Fibroblast of villous mesenchyme (primary cell): ENCODE results near the gene NKAIN2. TPM values are rescaled to one million over a fixed set of nuclear protein-coding genes. Genes with fewer than 3 reads are reported as not detected.
"Not testable (repeated sequence)": the region's sequence is repeated elsewhere in the genome, so short reads cannot be mapped to it uniquely, and the experiment has no call there.

ENCODE experiments used
- DNase-seq: peaks from one replicate; pipeline ENCODE4 v3.0.0-alpha.2; 2010; ENCODE audit warnings: low read depth
- H3K4me3 ChIP-seq: 2 replicates; pipeline ENCODE4 v1.5.1; 2011; ENCODE audit warnings: low read depth, mild to moderate bottlenecking, low read length
- total RNA-seq: library from RNA; depleted of rRNA; stranded (reverse); fragments of >200 nt; gene quantifications from 2 replicates; pipeline ENCODE4 v1.2.3, GENCODE V29; 2012
- TF ChIP-seq, protein P1 (sequence below): IDR thresholded peaks from 2 replicates; pipeline ENCODE4 v1.5.1; 2012; ENCODE audit warnings: low read depth, mild to moderate bottlenecking, low read length; ENCODE audit not compliant: insufficient read depth

Gene NKAIN2
- total RNA-seq, 1 donor = not detected

GRCh38 chr6:123908797-123909196 lies 105.1 kb downstream of the NKAIN2 start:
- DNase-seq = no peak
- TF ChIP-seq, protein P1, sequence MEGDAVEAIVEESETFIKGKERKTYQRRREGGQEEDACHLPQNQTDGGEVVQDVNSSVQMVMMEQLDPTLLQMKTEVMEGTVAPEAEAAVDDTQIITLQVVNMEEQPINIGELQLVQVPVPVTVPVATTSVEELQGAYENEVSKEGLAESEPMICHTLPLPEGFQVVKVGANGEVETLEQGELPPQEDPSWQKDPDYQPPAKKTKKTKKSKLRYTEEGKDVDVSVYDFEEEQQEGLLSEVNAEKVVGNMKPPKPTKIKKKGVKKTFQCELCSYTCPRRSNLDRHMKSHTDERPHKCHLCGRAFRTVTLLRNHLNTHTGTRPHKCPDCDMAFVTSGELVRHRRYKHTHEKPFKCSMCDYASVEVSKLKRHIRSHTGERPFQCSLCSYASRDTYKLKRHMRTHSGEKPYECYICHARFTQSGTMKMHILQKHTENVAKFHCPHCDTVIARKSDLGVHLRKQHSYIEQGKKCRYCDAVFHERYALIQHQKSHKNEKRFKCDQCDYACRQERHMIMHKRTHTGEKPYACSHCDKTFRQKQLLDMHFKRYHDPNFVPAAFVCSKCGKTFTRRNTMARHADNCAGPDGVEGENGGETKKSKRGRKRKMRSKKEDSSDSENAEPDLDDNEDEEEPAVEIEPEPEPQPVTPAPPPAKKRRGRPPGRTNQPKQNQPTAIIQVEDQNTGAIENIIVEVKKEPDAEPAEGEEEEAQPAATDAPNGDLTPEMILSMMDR = no peak
- no peak overlapping the region for H3K4me3 ChIP-seq

GRCh38 chr6:123909989-123910388 lies 106.3 kb downstream of the NKAIN2 start:
- H3K4me3 ChIP-seq = no peak overlapping the region
- TF ChIP-seq, protein P1 = no peak
- DNase-seq = no peak

DNA sequence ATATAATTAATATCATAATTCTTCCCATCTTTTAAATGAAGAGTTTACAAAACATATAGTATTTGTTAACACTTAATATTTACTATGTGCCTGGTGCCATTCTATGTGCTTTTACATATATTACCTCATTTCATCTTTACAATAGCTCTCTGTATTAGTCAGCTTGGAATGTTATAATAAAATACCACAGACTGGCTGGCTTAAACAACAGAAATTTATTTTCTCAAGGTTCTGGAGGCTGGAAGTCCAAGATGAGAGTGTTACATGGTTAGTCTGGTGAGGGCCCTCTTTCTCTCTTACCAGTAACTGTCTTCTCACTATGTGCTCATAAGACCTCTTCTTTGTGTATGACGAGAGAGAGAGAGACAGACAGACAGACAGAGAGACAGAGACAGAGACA lies 110.2 kb downstream of the NKAIN2 start:
- no peak for DNase-seq

GRCh38 chr6:123923379-123923778 lies 119.7 kb downstream of the NKAIN2 start:
- not testable (repeated sequence) for DNase-seq, H3K4me3 ChIP-seq

More for the DNA sequence above, 110.2 kb downstream of the NKAIN2 start:
- TF ChIP-seq, protein P1 = no peak
- H3K4me3 ChIP-seq = no peak overlapping the region

- DNase-seq = no peak
- no peak overlapping the region for H3K4me3 ChIP-seq
- TF ChIP-seq, protein P1 = no peak
Measured at GRCh38 chr6:123925350-123925749, 121.7 kb downstream of the NKAIN2 start.

DNA sequence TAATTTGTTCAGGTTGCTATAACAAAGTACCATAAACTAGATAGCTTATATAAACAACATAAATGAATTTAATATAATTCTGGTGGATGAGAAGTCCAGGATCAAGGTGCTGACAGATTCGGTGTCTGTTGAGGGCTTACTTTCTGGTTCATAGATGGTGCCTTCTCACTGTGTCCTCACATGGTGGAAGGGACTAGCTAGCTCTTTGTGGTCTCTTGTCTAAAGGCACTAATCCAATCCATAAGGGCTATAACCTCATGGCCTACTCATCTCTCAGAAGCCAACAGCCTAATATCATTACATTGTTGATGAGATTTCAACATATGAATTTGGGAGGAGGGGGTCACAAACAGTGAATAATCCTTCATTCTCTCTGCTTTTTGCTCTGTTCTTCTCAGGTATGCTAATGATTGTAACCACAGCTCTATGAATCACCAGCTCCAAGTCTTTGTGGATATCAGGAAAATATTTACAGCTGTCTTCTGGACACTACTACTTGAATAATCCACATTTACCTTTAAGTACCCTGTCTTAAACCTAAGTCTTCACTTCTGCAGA lies 122.3 kb downstream of the NKAIN2 start:
- TF ChIP-seq, protein P1 = no peak
- H3K4me3 ChIP-seq = no peak overlapping the region
- DNase-seq = no peak

DNA sequence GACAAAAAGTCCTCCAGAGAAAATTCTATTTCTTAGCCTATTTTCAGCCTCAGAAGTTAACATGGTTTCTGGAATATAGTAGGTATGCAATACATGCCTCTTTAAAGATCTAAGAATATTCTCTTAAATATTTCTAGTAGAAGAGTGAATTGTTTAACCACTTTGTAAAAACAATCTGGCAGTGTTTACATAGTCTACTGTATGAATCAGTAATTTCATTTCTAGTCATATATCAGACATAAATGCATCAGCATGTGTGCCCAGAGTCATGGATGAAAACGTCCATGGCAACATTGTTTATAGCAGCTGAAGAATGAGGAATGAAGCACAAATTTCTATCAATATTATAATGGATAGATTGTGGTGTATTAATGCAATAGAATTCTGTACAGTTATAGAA lies 124.9 kb downstream of the NKAIN2 start:
- TF ChIP-seq, protein P1 = no peak
- no peak overlapping the region for H3K4me3 ChIP-seq
- no peak for DNase-seq
